Measurements from ENCODE around the gene PYDC1. TPM values are rescaled to one million over a fixed set of nuclear protein-coding genes. Genes with fewer than 3 reads are reported as not detected.

The PYDC1 gene
- total RNA-seq, 4 donors from 2014 or later, result not detected

DNA sequence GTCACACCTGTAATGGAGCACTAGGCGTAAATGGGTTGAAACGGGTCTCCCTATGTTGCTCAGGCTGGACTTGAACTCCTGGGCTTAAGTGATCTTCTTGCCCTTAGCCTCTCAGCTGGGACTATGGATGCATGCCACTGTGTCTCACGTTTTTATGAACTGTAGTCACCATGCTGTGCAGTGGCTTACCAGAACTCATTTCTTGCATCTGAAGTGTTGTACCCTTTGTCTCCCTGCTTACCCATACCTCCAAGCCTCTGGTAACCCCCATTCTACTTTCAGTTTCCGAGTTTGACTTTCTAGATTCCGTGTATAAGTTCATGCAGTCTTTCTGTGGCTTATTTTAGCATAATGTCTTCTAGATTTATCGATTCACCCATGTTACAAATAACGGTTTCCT is 22.0 kb downstream of the PYDC1 start:
- intact Hi-C loops (cut with DNase I), result no loop called here

DNA sequence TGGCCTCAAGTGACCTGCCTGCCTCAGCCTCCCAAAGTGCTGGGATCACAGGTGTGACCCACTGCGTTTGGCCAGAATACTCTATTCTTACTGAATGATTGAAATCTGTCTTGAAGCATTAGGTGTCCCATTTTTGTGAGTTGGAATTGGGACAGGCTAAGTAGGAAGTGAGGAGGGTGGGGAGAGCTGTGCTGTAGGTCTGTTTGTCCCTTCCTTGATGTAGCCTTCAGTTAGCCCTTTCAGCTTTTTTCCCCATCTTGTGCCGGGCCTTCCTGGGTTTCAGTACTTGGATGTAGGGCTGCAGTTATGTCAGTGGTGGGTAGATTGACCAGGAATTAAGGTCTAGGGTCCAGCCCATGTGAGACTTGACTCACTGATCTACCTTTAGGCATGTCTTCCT is 23.1 kb downstream of the PYDC1 start:
- intact Hi-C loops (cut with DNase I), result no loop called here
- DNase-seq, result no peak
- H3K27me3 ChIP-seq, result no peaks in the 10 kb centered on the region
- no peak overlapping the region for H3K4me3 ChIP-seq
- TF ChIP-seq, protein P1, sequence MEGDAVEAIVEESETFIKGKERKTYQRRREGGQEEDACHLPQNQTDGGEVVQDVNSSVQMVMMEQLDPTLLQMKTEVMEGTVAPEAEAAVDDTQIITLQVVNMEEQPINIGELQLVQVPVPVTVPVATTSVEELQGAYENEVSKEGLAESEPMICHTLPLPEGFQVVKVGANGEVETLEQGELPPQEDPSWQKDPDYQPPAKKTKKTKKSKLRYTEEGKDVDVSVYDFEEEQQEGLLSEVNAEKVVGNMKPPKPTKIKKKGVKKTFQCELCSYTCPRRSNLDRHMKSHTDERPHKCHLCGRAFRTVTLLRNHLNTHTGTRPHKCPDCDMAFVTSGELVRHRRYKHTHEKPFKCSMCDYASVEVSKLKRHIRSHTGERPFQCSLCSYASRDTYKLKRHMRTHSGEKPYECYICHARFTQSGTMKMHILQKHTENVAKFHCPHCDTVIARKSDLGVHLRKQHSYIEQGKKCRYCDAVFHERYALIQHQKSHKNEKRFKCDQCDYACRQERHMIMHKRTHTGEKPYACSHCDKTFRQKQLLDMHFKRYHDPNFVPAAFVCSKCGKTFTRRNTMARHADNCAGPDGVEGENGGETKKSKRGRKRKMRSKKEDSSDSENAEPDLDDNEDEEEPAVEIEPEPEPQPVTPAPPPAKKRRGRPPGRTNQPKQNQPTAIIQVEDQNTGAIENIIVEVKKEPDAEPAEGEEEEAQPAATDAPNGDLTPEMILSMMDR (IDR thresholded peaks at IDR 0.05), result no peak
- no peak for TF ChIP-seq POLR2A (IDR thresholded peaks at IDR 0.05)
- peaks cover 34 to 87% (median 60%) of the 10 kb centered on the region in 3 donors for H3K36me3 ChIP-seq
- H3K27ac ChIP-seq, result no peak overlapping the region
- WGBS, 2 donors, result 76 to 95% methylated on average over 2 of the region's 2 CpGs
- peaks cover 0 to 8% (median 0%) of the 10 kb centered on the region in 3 donors for H3K4me1 ChIP-seq
- no peaks in the 10 kb centered on the region for H3K9me3 ChIP-seq

More for the DNA sequence above, 22.0 kb downstream of the PYDC1 start:
- no peaks in the 10 kb centered on the region for H3K9me3 ChIP-seq
- H3K36me3 ChIP-seq, result peaks cover 34 to 85% (median 49%) of the 10 kb centered on the region in 3 donors
- H3K4me3 ChIP-seq, result no peak overlapping the region
- H3K4me1 ChIP-seq, result peaks cover 0 to 13% (median 0%) of the 10 kb centered on the region in 3 donors
- no peak for DNase-seq
- 69 to 80% methylated on average over 7 of the region's 7 CpGs for WGBS, 2 donors
- H3K27me3 ChIP-seq, result no peaks in the 10 kb centered on the region
- TF ChIP-seq, protein P1 (IDR thresholded peaks at IDR 0.05), result no peak
- no peak for TF ChIP-seq POLR2A (IDR thresholded peaks at IDR 0.05)
- H3K27ac ChIP-seq, result no peak overlapping the region

DNA sequence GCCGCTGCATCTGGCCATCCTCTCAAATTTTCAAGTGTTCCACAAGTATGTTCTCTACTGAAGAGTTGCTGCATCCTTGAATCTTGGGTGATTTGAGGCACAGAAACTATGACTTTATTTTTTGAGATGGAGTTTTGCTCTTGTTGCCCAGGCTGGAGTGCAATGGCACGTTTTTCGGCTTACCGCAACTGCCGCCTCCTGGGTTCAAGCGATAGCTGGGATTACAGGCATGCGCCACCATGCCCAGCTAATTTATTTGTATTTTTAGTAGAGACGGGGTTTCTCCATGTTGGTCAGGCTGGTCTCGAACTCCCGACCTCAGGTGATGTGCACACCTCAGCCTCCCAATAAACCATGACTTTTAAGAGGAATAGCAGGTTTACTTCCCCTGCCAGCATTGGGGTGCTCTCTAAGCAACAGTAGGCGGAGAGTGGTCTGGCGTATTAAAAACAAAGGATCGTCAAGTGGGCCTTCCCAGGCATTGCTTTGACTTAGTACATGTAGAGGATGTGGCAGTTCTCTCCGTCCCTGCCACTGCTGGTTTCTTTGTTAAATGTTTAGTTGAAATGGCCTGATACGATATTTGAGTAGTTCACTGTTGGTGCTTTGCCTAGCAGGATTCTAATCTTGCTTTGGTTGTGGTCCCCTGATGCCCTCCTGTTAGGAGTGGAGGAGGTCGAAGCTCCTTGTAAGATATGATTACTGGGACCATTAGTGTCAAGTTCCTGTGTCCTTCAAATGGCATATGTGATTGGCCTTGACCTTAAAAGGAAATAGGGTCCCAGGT is 23.9 kb downstream of the PYDC1 start:
- Histone ChIP-seq H3K4me1 (peaks cover 0 to 4% (median 0%) of the 10 kb centered on the region in 3 donors), H3K27ac (no peak overlapping the region), H3K36me3 (peaks cover 34 to 96% (median 68%) of the 10 kb centered on the region in 3 donors), H3K4me3 (no peak overlapping the region), H3K27me3 (no peaks in the 10 kb centered on the region), H3K9me3 (no peaks in the 10 kb centered on the region)
- 89 to 91% methylated on average over 12 to 16 of the region's 16 CpGs for WGBS, 2 donors
- TF ChIP-seq, protein P1 (IDR thresholded peaks at IDR 0.05), result no peak
- no peak for TF ChIP-seq POLR2A (IDR thresholded peaks at IDR 0.05)
- intact Hi-C loops (cut with DNase I), result no loop called here
- DNase-seq, result no peak

DNA sequence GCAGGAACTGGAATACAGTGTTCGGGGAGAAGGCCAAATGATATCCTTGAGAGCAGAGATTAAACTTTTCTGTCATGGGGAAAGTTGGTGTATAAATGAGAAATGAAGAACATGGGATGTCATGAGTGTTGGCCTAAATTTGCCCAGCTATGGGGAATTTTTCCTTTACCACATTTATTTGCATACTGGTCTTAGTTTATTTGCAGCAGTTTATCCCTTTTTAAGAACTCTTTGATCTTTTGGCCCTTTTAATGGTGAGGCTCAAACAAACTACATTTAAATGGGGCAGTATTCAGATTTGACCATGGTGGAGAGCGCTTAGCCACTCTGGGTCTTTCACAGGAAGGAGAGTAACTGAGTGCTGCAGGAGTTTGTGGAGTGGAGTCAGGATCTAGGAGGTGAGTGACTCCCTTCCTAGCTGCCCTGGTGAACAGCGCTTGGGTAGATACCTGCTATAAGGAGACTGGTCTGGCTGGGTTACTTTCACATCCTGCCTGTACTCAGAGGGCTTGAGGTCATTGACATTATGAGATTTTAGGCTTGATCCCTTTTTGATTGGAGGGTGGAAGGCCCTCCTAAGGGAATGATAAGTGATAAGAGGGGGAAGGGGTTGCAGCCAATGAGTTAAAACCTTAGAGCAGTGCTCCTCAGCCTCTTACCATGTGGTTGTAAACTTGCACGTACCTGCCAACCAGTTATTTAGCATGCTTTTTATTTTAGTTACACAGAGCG is 25.1 kb downstream of the PYDC1 start:
- 84 to 86% methylated on average over 4 of the region's 5 CpGs for WGBS, 2 donors
- no peak for TF ChIP-seq POLR2A (IDR thresholded peaks at IDR 0.05)
- TF ChIP-seq, protein P1 (IDR thresholded peaks at IDR 0.05), result no peak
- no peak for DNase-seq
- Histone ChIP-seq H3K27ac (no peak overlapping the region), H3K9me3 (no peaks in the 10 kb centered on the region), H3K36me3 (peaks cover 38 to 100% (median 73%) of the 10 kb centered on the region in 3 donors), H3K4me1 (peaks cover 0 to 6% (median 0%) of the 10 kb centered on the region in 3 donors), H3K4me3 (no peak overlapping the region), H3K27me3 (no peaks in the 10 kb centered on the region)
- intact Hi-C loops (cut with DNase I), result no loop called here
